GM12875 (cell line): ENCODE measurements around the gene KLB.

ENCODE experiments used
- H3K4me3 ChIP-seq: one replicate; pipeline ENCODE4 v1.5.1; 2011; ENCODE audit warnings: low read depth, low read length, control low read depth
- CTCF ChIP-seq: IDR thresholded peaks from 2 replicates; pipeline ENCODE4 v1.5.1; 2011; ENCODE audit warnings: low read depth, mild to moderate bottlenecking, control low read depth, inconsistent platforms, low read length, moderate library complexity, borderline replicate concordance; ENCODE audit not compliant: insufficient read depth

The KLB gene

DNA sequence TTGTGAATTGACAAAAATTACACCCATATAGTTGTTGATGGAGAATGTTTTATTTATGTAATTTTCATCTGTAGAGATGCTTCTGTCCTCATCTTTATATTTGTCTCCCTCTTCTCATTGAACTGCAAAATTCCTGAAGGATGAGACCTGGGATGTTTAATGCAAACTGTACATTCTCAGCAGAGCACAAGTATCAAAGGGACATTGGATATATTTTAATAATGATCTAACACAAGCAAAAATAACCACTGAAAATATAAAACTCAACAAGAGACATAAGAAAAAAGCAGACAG, 91.9 kb downstream of the KLB start:
- H3K4me3 ChIP-seq = no peak overlapping the region
- no peak for TF ChIP-seq CTCF
